Pancreas (tissue), 10 donors: ENCODE results near the gene SND1. TPM values are rescaled to one million over a fixed set of nuclear protein-coding genes. Genes with fewer than 3 reads are reported as not detected.

Experiments
- ATAC-seq, 4 donors: fragments of 200-7000 bp; cut with Tn5 transposase; one replicate each; pipeline versions ENCODE4 v1.8.0 to v1.9.1; 2020; ENCODE audit warnings: mild to moderate bottlenecking in 4 of 4, moderate library complexity in 4 of 4
- DNase-seq, 6 donors: peaks; one replicate each; pipeline ENCODE4 v3.0.0-alpha.2; 2020
- FAIRE-seq: peaks from 2 replicates; lab custom pipeline; 2012; peaks lifted over from hg19 to GRCh38; lab: Jason Lieb, UNC
- H3K27ac ChIP-seq, 4 donors: fragments of 200-600 bp; sonication (generic); 1 replicate in 3 of 4; 2 replicates in 1 of 4; pipeline versions ENCODE4 v1.5.0 to v1.8.0; 2020
- H3K27me3 ChIP-seq, 4 donors: fragments of 200-600 bp; one replicate each; pipeline ENCODE4 v1.8.0; 2021
- H3K36me3 ChIP-seq, 3 donors: fragments of 200-600 bp; sonication (generic) in 1 of 3; one replicate each; pipeline versions ENCODE4 v1.5.0 to v1.8.0; 2020 to 2021
- H3K4me1 ChIP-seq, 3 donors: fragments of 200-600 bp; one replicate each; pipeline ENCODE4 v1.8.0; 2021
- H3K4me3 ChIP-seq, 4 donors: fragments of 200-600 bp; sonication (generic) in 2 of 4; one replicate each; pipeline versions ENCODE4 v1.5.0 to v1.8.0; 2020 to 2021
- H3K9me3 ChIP-seq, 4 donors: fragments of 200-600 bp; one replicate each; pipeline ENCODE4 v1.8.0; 2021
- WGBS, 2 donors: extraction: QIAGEN DNeasy Blood & Tissue Kit; methylation state at CpG; one replicate each; pipeline ENCODE4 v1.1.7; 2013; 5-methylcytosine and 5-hydroxymethylcytosine counted together
- intact Hi-C, 3 donors: fragments of 100-400 bp; cut with DNase I; formaldehyde crosslinking; loops; one replicate each; pipeline versions ENCODE4 v1.11.1 to v1.14.2; 2022
- polyA plus RNA-seq, 2 donors: library from polyadenylated mRNA; stranded (reverse); fragments of 200-250 nt; gene quantifications; one replicate each; pipeline ENCODE4 v1.2.3, GENCODE V29; 2013
- total RNA-seq, 6 donors: library from RNA; stranded (reverse); fragmentation: NEBNext Ultra II Directional in 4 of 6; extraction: Animal tissue kit (Norgen Biotek cat#: 25700) in 4 of 6; gene quantifications; one replicate each; pipeline versions ENCODE4 v1.2.1 to v1.2.4, GENCODE V29; 2021 to 2023
- TF ChIP-seq, protein P1 (sequence below), 4 donors: fragments of 200-600 bp; sonication (generic) in 3 of 4; IDR thresholded peaks; one replicate each; pipeline versions ENCODE4 v1.5.0 to v1.8.0; 2021; ENCODE audit warnings: antibody characterized with exemption in 4 of 4
- donor health status: healthy with polysubstance abuse.
- donor health status: DM: no; HTN: no; CAD: no; lungs with moderate emphysema.
- donor health status: DM: no; HTN: no; CAD: no.
- donor health status: control.
- donor health status: control.
- donor health status: Bipolar disorder and iron deficiency.
- donor health status: DM: yes; HTN: yes; CAD: no.
- donor health status: DM: no; HTN: no; CAD: no.
- donor health status: DM: no; HTN: no; CAD: no.
- donor health status: DM: yes; HTN: yes; CAD: no.

The SND1 gene
- total and polyA plus RNA-seq, 8 donors, result 84.1 to 308 (median 225) TPM

DNA sequence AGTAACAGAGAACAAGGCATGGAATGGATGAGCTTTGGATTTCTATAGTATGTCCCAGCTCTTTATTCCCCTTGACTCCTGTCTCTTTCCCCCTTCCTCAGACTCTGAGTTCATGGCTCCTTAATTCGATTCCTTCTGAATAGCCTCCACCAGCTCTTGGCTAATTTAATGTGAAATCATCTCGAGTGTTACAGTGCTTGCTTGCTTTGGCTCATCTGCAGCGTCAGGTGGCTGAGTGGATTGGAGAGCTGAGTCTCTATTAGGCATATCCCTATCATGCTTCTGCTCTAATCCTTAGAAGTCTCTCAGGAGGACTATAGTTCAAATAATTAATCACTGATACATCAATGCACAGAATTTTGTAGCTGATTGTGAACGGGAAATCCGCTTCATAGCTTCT lies 244.7 kb downstream of the SND1 start:
- Histone ChIP-seq H3K27me3 (no peaks in the 10 kb centered on the region), H3K36me3 (no peaks in the 10 kb centered on the region), H3K9me3 (no peaks in the 10 kb centered on the region), H3K27ac (no peak overlapping the region), H3K4me1 (peaks cover 7 to 19% (median 7%) of the 10 kb centered on the region in 3 donors), H3K4me3 (no peak overlapping the region)
- ATAC-seq (no peak), FAIRE-seq (no peak), DNase-seq (no peak)
- intact Hi-C loops, result no loop called here
- WGBS, 2 donors, result 57 to 65% methylated on average over 5 of the region's 5 CpGs
- TF ChIP-seq, protein P1, sequence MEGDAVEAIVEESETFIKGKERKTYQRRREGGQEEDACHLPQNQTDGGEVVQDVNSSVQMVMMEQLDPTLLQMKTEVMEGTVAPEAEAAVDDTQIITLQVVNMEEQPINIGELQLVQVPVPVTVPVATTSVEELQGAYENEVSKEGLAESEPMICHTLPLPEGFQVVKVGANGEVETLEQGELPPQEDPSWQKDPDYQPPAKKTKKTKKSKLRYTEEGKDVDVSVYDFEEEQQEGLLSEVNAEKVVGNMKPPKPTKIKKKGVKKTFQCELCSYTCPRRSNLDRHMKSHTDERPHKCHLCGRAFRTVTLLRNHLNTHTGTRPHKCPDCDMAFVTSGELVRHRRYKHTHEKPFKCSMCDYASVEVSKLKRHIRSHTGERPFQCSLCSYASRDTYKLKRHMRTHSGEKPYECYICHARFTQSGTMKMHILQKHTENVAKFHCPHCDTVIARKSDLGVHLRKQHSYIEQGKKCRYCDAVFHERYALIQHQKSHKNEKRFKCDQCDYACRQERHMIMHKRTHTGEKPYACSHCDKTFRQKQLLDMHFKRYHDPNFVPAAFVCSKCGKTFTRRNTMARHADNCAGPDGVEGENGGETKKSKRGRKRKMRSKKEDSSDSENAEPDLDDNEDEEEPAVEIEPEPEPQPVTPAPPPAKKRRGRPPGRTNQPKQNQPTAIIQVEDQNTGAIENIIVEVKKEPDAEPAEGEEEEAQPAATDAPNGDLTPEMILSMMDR (IDR thresholded peaks at IDR 0.05), result no peak

DNA sequence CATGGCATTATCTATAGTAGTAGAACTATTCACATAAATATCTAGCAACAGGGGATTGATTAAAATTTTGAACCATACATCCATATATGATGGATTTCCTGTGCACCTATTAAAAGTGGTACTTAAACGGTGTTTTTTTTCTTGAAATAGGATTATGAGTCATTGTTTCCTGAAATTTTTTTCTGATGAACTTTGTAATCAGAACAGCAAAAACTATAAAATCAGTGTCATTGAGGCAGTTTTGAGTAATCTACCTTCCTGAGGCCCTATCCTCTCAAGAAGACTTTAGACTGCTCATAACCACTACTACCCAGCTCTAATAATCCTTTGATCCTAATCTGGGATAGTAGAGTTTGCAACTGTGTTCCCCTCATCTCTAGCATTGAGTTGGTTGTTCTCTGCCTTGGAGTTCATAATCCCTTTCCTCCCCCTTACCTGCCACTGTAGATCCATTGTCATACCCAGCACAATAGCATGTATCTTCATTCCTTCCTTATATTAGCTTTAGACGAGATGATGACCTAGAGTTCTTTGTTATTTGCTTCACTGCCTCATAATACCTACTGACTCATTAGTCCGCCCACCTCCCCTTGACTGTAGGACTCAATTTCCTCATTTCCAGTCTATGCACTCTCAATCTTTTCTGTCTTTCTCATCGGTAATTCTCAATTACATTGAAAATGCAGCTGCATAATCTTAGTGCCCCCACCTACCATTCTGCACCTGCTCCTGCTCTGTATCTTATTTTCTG lies 245.9 kb downstream of the SND1 start:
- H3K27ac ChIP-seq, result no peak overlapping the region
- no peaks in the 10 kb centered on the region for H3K36me3 ChIP-seq
- no peak for DNase-seq
- H3K9me3 ChIP-seq, result no peaks in the 10 kb centered on the region
- H3K4me3 ChIP-seq, result no peak overlapping the region
- H3K27me3 ChIP-seq, result no peaks in the 10 kb centered on the region
- TF ChIP-seq, protein P1 (IDR thresholded peaks at IDR 0.05), result no peak
- WGBS, 2 donors, result 91 to 92% methylated on average over 4 of the region's 4 CpGs
- FAIRE-seq, result no peak
- ATAC-seq, result no peak
- intact Hi-C loops, result no loop called here
- peaks cover 17 to 30% (median 19%) of the 10 kb centered on the region in 3 donors for H3K4me1 ChIP-seq

DNA sequence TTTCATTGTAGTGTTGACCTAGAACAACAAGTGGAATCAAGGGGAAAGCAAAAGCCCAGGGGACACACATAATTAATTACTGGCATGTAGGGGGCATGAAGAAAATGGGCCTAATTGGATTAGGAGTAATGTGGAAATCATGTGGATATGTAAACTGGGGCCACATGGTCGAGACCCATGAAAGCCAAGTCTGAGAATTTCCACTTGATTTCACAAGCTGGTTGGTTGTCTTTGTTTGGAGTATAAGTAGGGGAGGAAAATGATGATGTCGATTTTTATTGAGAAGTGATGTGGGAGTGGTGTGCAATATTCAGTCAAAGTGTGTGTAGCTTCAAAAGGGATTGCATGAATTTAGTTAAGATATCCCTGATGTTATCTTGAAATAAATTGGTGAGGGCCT lies 247.4 kb downstream of the SND1 start:
- WGBS, 2 donors, result 85 to 92% methylated on average over 2 of the region's 2 CpGs
- Histone ChIP-seq H3K4me3 (no peak overlapping the region), H3K4me1 (peaks cover 17 to 30% (median 19%) of the 10 kb centered on the region in 3 donors), H3K27ac (no peak overlapping the region), H3K9me3 (no peaks in the 10 kb centered on the region), H3K27me3 (no peaks in the 10 kb centered on the region), H3K36me3 (no peaks in the 10 kb centered on the region)
- intact Hi-C loops, result no loop called here
- no peak for ATAC-seq
- no peak for DNase-seq
- TF ChIP-seq, protein P1 (IDR thresholded peaks at IDR 0.05), result no peak
- no peak for FAIRE-seq

DNA sequence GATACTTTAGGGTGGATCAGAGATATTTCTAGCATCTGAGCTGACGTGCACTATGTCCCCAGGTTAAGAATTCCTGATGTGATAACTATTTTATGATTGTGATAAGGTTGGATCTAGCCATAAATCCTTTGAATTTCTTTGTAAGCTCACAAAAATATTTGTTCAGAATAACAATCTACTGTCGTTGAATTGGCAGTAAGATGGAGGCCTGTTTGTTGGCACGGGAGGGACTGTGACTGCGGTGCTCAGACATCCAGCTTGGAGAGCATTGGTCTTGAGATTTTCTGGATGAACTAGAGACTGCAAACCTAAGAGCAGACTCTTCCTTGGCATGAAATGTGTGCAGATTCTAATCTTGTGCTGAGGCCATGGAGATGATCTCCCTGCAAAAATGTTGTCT lies 248.1 kb downstream of the SND1 start:
- TF ChIP-seq, protein P1 (IDR thresholded peaks at IDR 0.05), result no peak
- no peak for FAIRE-seq
- DNase-seq, result no peak
- Histone ChIP-seq H3K36me3 (no peaks in the 10 kb centered on the region), H3K4me3 (no peak overlapping the region), H3K9me3 (no peaks in the 10 kb centered on the region), H3K4me1 (peaks cover 17 to 30% (median 19%) of the 10 kb centered on the region in 3 donors), H3K27me3 (no peaks in the 10 kb centered on the region), H3K27ac (no peak overlapping the region)
- no peak for ATAC-seq
- intact Hi-C loops, result no loop called here
- 44 to 49% methylated on average over 4 of the region's 4 CpGs for WGBS, 2 donors
